IPS-18c (cell line): ENCODE measurements around the gene FAM221B.

ENCODE experiments used
- H3K4me3 ChIP-seq: 2 replicates; pipeline ENCODE4 v1.7.0; 2013; ENCODE audit warnings: low read depth, mild to moderate bottlenecking, low read length, moderate library complexity; ENCODE audit not compliant: insufficient read depth
- H3K9me3 ChIP-seq: one replicate; pipeline ENCODE4 v1.6.1; 2013; ENCODE audit warnings: mild to moderate bottlenecking, low read length, moderate library complexity; ENCODE audit not compliant: control insufficient read depth, insufficient read depth

Gene FAM221B

DNA sequence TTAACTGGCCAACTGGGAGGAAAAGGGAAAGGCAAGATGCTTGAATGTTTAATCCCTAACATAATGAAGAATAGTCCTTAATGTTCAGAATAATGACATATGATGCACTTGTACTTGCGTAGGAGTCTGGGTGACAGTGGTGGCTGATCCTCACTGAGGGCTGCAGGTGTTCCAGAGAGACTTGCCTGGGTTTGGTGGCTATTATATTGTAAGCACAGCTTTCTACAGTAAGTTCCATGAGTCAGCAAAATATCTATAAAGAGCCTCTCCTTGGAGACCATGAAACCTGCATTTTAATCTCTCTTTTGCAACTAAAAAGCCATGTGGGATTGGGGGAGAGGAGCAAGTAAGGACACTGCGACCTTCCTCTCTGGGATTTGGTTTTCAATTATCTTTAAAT is 39.0 kb downstream of the FAM221B start:
- Histone ChIP-seq H3K4me3 (no peak overlapping the region), H3K9me3 (no peaks in the 10 kb centered on the region)

DNA sequence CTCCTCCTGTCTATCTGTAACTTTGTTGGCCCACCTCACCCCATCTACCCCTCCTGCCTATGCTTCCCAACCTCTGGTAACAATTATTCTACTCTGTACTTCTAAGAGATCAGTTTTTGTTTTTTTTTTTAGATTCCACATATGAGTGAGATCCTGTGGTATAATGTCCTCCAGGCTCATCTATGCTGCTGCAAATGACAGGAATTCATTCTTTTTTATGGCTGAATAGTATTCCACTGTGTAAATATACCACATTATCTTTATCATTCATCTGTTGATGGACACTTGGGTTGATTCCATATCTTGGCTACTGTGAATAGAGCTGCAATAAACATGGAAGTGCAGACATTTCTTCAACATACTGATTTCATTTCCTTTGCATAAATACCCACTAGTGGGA is 45.1 kb downstream of the FAM221B start:
- H3K4me3 ChIP-seq: no peak overlapping the region
- H3K9me3 ChIP-seq: peaks cover 2% of the 10 kb centered on the region

GRCh38 chr9:35781066-35781465 is 47.5 kb downstream of the FAM221B start:
- peaks cover 2% of the 10 kb centered on the region for H3K9me3 ChIP-seq
- H3K4me3 ChIP-seq: no peak overlapping the region

- peaks cover 2% of the 10 kb centered on the region for H3K9me3 ChIP-seq
- no peak overlapping the region for H3K4me3 ChIP-seq
Observed at GRCh38 chr9:35778496-35778895, 50.0 kb downstream of the FAM221B start.

- no peak overlapping the region for H3K4me3 ChIP-seq
- peaks cover 2% of the 10 kb centered on the region for H3K9me3 ChIP-seq
Observed at GRCh38 chr9:35776018-35776417, 52.5 kb downstream of the FAM221B start.

- peaks cover under 1% of the 10 kb centered on the region for H3K9me3 ChIP-seq
- no peak overlapping the region for H3K4me3 ChIP-seq
Observed at GRCh38 chr9:35774907-35775635, 53.5 kb downstream of the FAM221B start.

GRCh38 chr9:35771943-35772342 is 56.6 kb downstream of the FAM221B start:
- H3K9me3 ChIP-seq: no peaks in the 10 kb centered on the region
- no peak overlapping the region for H3K4me3 ChIP-seq

DNA sequence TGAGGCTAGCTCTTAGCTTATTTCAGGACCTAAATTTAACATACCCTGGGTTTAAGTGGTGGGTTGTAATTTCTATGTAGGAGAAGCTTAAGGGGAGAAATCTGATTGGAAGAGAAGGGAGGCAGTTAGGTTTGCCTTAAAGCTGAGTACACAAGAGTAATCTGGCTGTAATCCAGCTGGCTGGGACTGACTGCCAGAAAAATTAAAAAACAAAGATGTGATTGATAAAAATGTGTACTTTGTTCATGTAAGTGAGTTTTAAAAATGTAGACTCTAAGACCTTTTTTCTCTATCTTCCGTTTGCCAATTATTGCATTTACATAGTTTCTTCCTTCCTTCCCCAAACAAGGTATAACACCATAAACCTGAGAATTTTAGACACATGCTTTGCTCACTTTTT is 57.0 kb downstream of the FAM221B start:
- Histone ChIP-seq H3K9me3 (no peaks in the 10 kb centered on the region), H3K4me3 (no peak overlapping the region)

GRCh38 chr9:35771075-35771433 is 57.5 kb downstream of the FAM221B start:
- Histone ChIP-seq H3K4me3 (no peak overlapping the region), H3K9me3 (no peaks in the 10 kb centered on the region)

GRCh38 chr9:35769763-35770162 is 58.8 kb downstream of the FAM221B start:
- H3K9me3 ChIP-seq: no peaks in the 10 kb centered on the region

DNA sequence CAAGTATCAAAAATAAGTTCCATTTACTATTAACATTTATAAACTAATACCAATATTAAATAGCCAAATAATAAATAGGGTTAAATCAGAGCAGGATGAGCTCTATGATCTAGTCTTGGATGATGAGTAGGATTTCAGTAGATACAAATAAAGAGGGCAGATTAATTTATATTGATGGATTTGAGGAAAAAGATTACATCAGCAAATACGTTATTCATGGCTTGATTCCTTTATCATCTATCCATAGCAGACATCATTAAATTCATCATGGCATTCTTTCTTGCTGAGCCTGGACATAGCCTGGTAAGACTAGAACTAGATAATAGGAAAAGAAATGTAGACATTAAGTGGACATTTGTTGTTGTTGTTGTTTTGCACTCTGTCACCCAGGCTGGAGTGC is 61.1 kb downstream of the FAM221B start:
- Histone ChIP-seq H3K4me3 (no peak overlapping the region), H3K9me3 (no peaks in the 10 kb centered on the region)

More at GRCh38 chr9:35769763-35770162, 58.8 kb downstream of the FAM221B start:
- no peak overlapping the region for H3K4me3 ChIP-seq

DNA sequence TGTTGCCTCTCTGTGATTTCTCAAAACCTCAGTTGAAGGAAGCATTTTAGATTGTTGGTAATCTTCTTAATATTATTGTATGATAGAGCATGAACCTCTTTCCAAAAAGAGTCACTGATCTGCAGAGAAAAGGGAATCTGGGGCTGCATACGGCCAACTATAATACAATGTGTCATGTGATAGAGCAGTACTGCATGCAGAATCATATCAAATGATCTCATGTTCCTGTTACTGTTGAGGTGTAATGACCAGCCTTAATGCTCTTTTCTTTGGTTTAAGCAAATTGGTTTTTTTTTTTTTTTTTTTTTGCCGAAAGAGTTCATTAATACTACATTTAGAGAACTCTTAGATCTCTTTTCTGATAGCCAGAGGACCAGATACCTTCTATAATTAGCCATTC is 61.5 kb downstream of the FAM221B start:
- no peak overlapping the region for H3K4me3 ChIP-seq
- no peaks in the 10 kb centered on the region for H3K9me3 ChIP-seq
